K562 (cell line): Measurements from ENCODE around the gene MARVELD1. TPM values are rescaled to one million over a fixed set of nuclear protein-coding genes. Genes with fewer than 3 reads are reported as not detected.
A peak's percentile ranks its signal among the peaks of the same experiment; 100 is the strongest.

Source experiments
- ATAC-seq: fragments of 200-7000 bp; cut with Tn5 transposase; 3 replicates; pipeline ENCODE4 v1.9.1; 2020; ENCODE audit warnings: moderate library complexity
- BruUV-seq: library from RNA; stranded (reverse); fragments of 400-500 nt; replicated peaks from 2 replicates; lab custom pipeline; 2021; lab: Mats Ljungman, UMichigan
- CTCF ChIA-PET: fragments of 300-600 bp; formaldehyde crosslinking; extraction: SDS; loops from one replicate; lab custom pipeline; 2021; ENCODE audit warnings: low intra/inter-chr PET ratio; lab: Yijun Ruan, JAX
- POLR2A ChIA-PET: fragments of 300-600, 350-650 bp; sonication (Branson Sonifier 250); formaldehyde crosslinking; extraction: SDS; loops from one replicate; lab custom pipeline; 2021; ENCODE audit warnings: antibody characterized with exemption, inconsistent platforms; lab: Yijun Ruan, JAX
- DNase-seq, 4 experiments: peaks; one replicate each; pipeline versions ENCODE4 v3.0.0 to v3.0.0-alpha.2; 2011 to 2018; ENCODE audit warnings: low spot score in 3 of 4, mixed read lengths in 3 of 4; ENCODE audit errors: extremely low read depth in 1 of 4
- FAIRE-seq: peaks from 2 replicates; lab custom pipeline; 2011; peaks lifted over from hg19 to GRCh38; lab: Jason Lieb, UNC
- H2AFZ ChIP-seq: 2 replicates; pipeline ENCODE4 v1.6.0; 2011; ENCODE audit warnings: low read depth, low read length, control low read depth, inconsistent platforms
- H3K27ac ChIP-seq: fragments of 200-600 bp; 3 replicates; pipeline ENCODE4 v1.8.0; 2011; ENCODE audit warnings: low read depth, mild to moderate bottlenecking, control low read depth, inconsistent platforms, low read length, moderate library complexity, mixed read lengths; ENCODE audit errors: extremely low read depth
- H3K27me3 ChIP-seq, 2 experiments: fragments of 300-600 bp in 1 of 2; 2 replicates in 1 of 2; 3 replicates in 1 of 2; pipeline versions ENCODE4 v1.6.0 to v1.8.0; 2011; ENCODE audit warnings: inconsistent platforms in 2 of 2, low read length in 2 of 2, mild to moderate bottlenecking in 1 of 2, mixed read lengths in 1 of 2, moderate library complexity in 1 of 2; ENCODE audit not compliant: control insufficient read depth in 2 of 2, insufficient read depth in 2 of 2
- H3K36me3 ChIP-seq: fragments of 300-600 bp; 3 replicates; pipeline ENCODE4 v1.8.0; 2011; ENCODE audit warnings: mild to moderate bottlenecking, low read length, inconsistent platforms; ENCODE audit not compliant: control insufficient read depth, insufficient read depth
- H3K4me1 ChIP-seq, 2 experiments: fragments of 200-600 bp in 1 of 2; replicated peaks in 1 of 2; 2 replicates in 1 of 2; 3 replicates in 1 of 2; pipeline versions ENCODE4 v1.5.1 to v1.8.0; 2011; ENCODE audit warnings: inconsistent platforms in 2 of 2, low read length in 2 of 2, mild to moderate bottlenecking in 1 of 2, mixed read lengths in 1 of 2, moderate library complexity in 1 of 2; ENCODE audit not compliant: control insufficient read depth in 2 of 2, insufficient read depth in 2 of 2
- H3K4me2 ChIP-seq: 2 replicates; pipeline ENCODE4 v1.6.1; 2011; ENCODE audit warnings: low read length, control low read depth, inconsistent platforms, mixed read lengths; ENCODE audit not compliant: insufficient read depth
- H3K4me3 ChIP-seq: fragments of 200-600 bp; sonication (generic), shearing (Covaris generic); 2 replicates; pipeline ENCODE4 v1.5.1; 2016; ENCODE audit warnings: control low read depth, inconsistent platforms
- H3K79me2 ChIP-seq: fragments of 200-600 bp; 3 replicates; pipeline ENCODE4 v1.8.0; 2011; ENCODE audit warnings: low read length, inconsistent platforms; ENCODE audit not compliant: control insufficient read depth, insufficient read depth
- H3K9ac ChIP-seq, 2 experiments: 2 replicates each; pipeline versions ENCODE4 v1.6.0 to v1.6.1; 2011; ENCODE audit warnings: low read depth in 2 of 2, low read length in 2 of 2, control low read depth in 1 of 2, inconsistent platforms in 1 of 2, mild to moderate bottlenecking in 1 of 2, mixed read lengths in 1 of 2; ENCODE audit not compliant: insufficient read depth in 1 of 2
- H3K9me1 ChIP-seq: one replicate; pipeline ENCODE4 v1.6.0; 2011; ENCODE audit warnings: inconsistent platforms, mild to moderate bottlenecking, low read length, moderate library complexity; ENCODE audit not compliant: control insufficient read depth, insufficient read depth
- H3K9me3 ChIP-seq: replicated peaks from 2 replicates; pipeline ENCODE4 v1.5.1; 2011; ENCODE audit warnings: low read depth, low read length, inconsistent platforms; ENCODE audit not compliant: control insufficient read depth, insufficient read depth
- H4K20me1 ChIP-seq: replicated peaks from 2 replicates; pipeline ENCODE4 v1.6.1; 2011; ENCODE audit warnings: low read length, inconsistent platforms, mixed read lengths; ENCODE audit not compliant: control insufficient read depth, insufficient read depth
- ARID1B ChIP-seq: fragments of 450-650 bp; IDR thresholded peaks from 2 replicates; pipeline ENCODE4 v1.6.1; 2016; ENCODE audit warnings: antibody characterized with exemption, mild to moderate bottlenecking, inconsistent platforms
- ATF6 ChIP-seq: sonication (generic); formaldehyde crosslinking; IDR thresholded peaks from 2 replicates; pipeline ENCODE4 v1.4.0; 2020; ENCODE audit warnings: mild to moderate bottlenecking, missing genetic modification reagents
- CTBP1 ChIP-seq: fragments of 450-650 bp; IDR thresholded peaks from 2 replicates; pipeline ENCODE4 v1.6.1; 2016; ENCODE audit warnings: borderline replicate concordance
- DPF2 ChIP-seq: fragments of 450-650 bp; IDR thresholded peaks from 2 replicates; pipeline ENCODE4 v1.6.1; 2016
- GTF2E2 ChIP-seq: fragments of 200-800 bp; sonication (Bioruptor generic); IDR thresholded peaks from 2 replicates; pipeline ENCODE4 v1.6.1; 2016; ENCODE audit warnings: missing genetic modification characterization, missing compliant biosample characterization
- HDAC1 ChIP-seq, 2 experiments: fragments of 450-650 bp; IDR thresholded peaks; 2 replicates each; pipeline ENCODE4 v1.6.1; 2016 to 2017; ENCODE audit warnings: inconsistent platforms in 1 of 2, mild to moderate bottlenecking in 1 of 2, moderate library complexity in 1 of 2
- L3MBTL2 ChIP-seq: fragments of 450-650 bp; IDR thresholded peaks from 2 replicates; pipeline ENCODE4 v1.6.1; 2016; ENCODE audit warnings: mild to moderate bottlenecking, moderate library complexity
- NBN ChIP-seq: fragments of 450-650 bp; IDR thresholded peaks from 2 replicates; pipeline ENCODE4 v1.6.1; 2016; ENCODE audit warnings: low read depth, mild to moderate bottlenecking
- NCOA2 ChIP-seq, 2 experiments: fragments of 450-650 bp; IDR thresholded peaks; 2 replicates each; pipeline ENCODE4 v1.6.1; 2018; ENCODE audit warnings: mild to moderate bottlenecking in 2 of 2, moderate library complexity in 1 of 2; ENCODE audit not compliant: partially characterized antibody in 2 of 2
- SMARCA4 ChIP-seq: fragments of 450-650 bp; IDR thresholded peaks from 2 replicates; pipeline ENCODE4 v1.6.1; 2016
- SMARCE1 ChIP-seq: fragments of 450-650 bp; IDR thresholded peaks from 2 replicates; pipeline ENCODE4 v1.7.1; 2016; ENCODE audit warnings: mild to moderate bottlenecking
- SPI1 ChIP-seq: IDR thresholded peaks from 2 replicates; pipeline ENCODE4 v1.6.1; 2011; ENCODE audit warnings: low read depth, low read length, control low read depth, borderline replicate concordance
- SRF ChIP-seq, 2 experiments: fragments of 250-450, 450-650 bp in 1 of 2; sonication (Bioruptor Pico) in 1 of 2; sonication (generic) in 1 of 2; formaldehyde crosslinking; IDR thresholded peaks; 2 replicates each; pipeline versions ENCODE4 v1.5.0 to v1.5.1; 2020 to 2022; ENCODE audit warnings: mild to moderate bottlenecking in 1 of 2, missing genetic modification reagents in 1 of 2
- ZNF57 ChIP-seq: fragments of 450-650 bp; formaldehyde crosslinking; IDR thresholded peaks from 2 replicates; pipeline ENCODE4 v1.4.0; 2020; ENCODE audit warnings: mild to moderate bottlenecking, moderate library complexity
- ZNF766 ChIP-seq: fragments of 200-800 bp; sonication (Bioruptor generic); conservative IDR thresholded peaks from 2 replicates; pipeline ENCODE4 v1.6.1; 2016; ENCODE audit warnings: missing genetic modification characterization, missing compliant biosample characterization
- WGBS: fragments of 100-300 bp; shearing (Covaris generic); methylation state at CpG from one replicate; pipeline ENCODE4 v1.1.6; 2016; ENCODE audit warnings: low coverage, mixed read lengths; ENCODE audit not compliant: insufficient coverage; ENCODE audit errors: missing lambda C conversion rate; 5-methylcytosine and 5-hydroxymethylcytosine counted together
- in situ Hi-C: fragments of 300-500 bp; cut with MboI; formaldehyde crosslinking; loops from 4 replicates; pipeline ENCODE4 v1.15.0; 2018; ENCODE audit warnings: inconsistent platforms, mixed read lengths
- intact Hi-C: fragments of 100-400 bp; cut with micrococcal nuclease; formaldehyde crosslinking; loops from 2 replicates; pipeline ENCODE4 v1.14.2; 2022
- polyA plus RNA-seq, 8 experiments: library from polyadenylated mRNA; depleted of rRNA in 4 of 8; stranded (reverse) in 5 of 8; unstranded in 3 of 8; fragments of >200 nt; fragmentation: Nextera tagmentation in 2 of 8; fragmentation: Illumina TruSeq in 1 of 8; extraction: Ambion mirVana in 2 of 8; extraction: Trizol in 1 of 8; gene quantifications; 2 replicates each; pipeline versions ENCODE4 v1.2.1 to v1.2.3, GENCODE V29; 2011 to 2014; ENCODE audit warnings: inconsistent platforms in 1 of 8, missing spikeins in 1 of 8
- total RNA-seq, 7 experiments: library from RNA; depleted of rRNA in 6 of 7; stranded (reverse); fragments of >200 nt in 6 of 7; fragmentation: Illumina TruSeq in 2 of 7; extraction: Trizol in 2 of 7; gene quantifications; 2 replicates each; pipeline versions ENCODE4 v1.2.1 to v1.2.3, GENCODE V29; 2011 to 2021; ENCODE audit warnings: low replicate concordance in 1 of 7
- TF ChIP-seq, protein P1 (sequence below): fragments of 450-650 bp; IDR thresholded peaks from 2 replicates; pipeline ENCODE4 v1.6.1; 2016; ENCODE audit warnings: low read depth, mild to moderate bottlenecking, moderate library complexity

The MARVELD1 gene
- total and polyA plus RNA-seq, 9 of the 15 experiments (the other 6 are each of a cell fraction or from before 2014, with no cell fraction given), result 2.7 to 12.5 (median 5.3) TPM

- no peaks in the 10 kb centered on the region for H3K9me1 ChIP-seq
- DNase-seq (peak in 1 of 4 experiments; percentile 26), FAIRE-seq (peak; percentile 46), ATAC-seq (peak; percentile 40; the same call in 2 of the 3 replicates)
- POLR2A ChIA-PET, result interaction anchor here (0.7 to 1.2 kb wide), 2 partner anchors 17 to 523 kb away, joined by 3 to 4 read pairs; no protein-coding TSS in a partner anchor
- BruUV-seq, result no TSS peak
- peak overlapping the region; percentile 62; the same call in 1 of the 2 replicates for H2AFZ ChIP-seq
- peaks cover 17 to 46% of the 10 kb centered on the region in 2 experiments; a peak in 4 of 5 replicates for H3K4me1 ChIP-seq
- peak overlapping the region in 1 of 2 experiments; percentile 56; a peak in 1 of 4 replicates for H3K9ac ChIP-seq
- H3K36me3 ChIP-seq, result no peaks in the 10 kb centered on the region
- WGBS, result 24% methylated on average over 6 of the region's 6 CpGs
- intact Hi-C loops (no loop called here), in situ Hi-C loops (no loop called here)
- H4K20me1 ChIP-seq, result no peaks in the 10 kb centered on the region
- no peaks in the 10 kb centered on the region; the same call in 2 of the 3 replicates for H3K79me2 ChIP-seq
- H3K9me3 ChIP-seq, result no peaks in the 10 kb centered on the region
- no peaks in the 10 kb centered on the region for H3K27me3 ChIP-seq
- H3K4me2 ChIP-seq, result peak overlapping the region; percentile 52
- H3K27ac ChIP-seq, result peak overlapping the region; percentile 46; the same call in 2 of the 3 replicates
- CTCF ChIA-PET, result no interaction called here
- H3K4me3 ChIP-seq, result no peak overlapping the region
- TF ChIP-seq ZNF766 (CRISPR knock-in tag) (0 out of 2 replicates have a peak, but pooled peaks have one; percentile 35), NBN (no peak), L3MBTL2 (peak; percentile 50; the same call in 1 of the 2 replicates), SMARCE1 (peak; percentile 31; the same call in 1 of the 2 replicates), ARID1B (0 out of 2 replicates have a peak, but pooled peaks have one; percentile 20), HDAC1 (IDR thresholded peaks at IDR 0.05) (0 out of 4 replicates have a peak, but pooled peaks of 1 of the 2 experiments have one; percentile 22), DPF2 (peak; percentile 15; the same call in 1 of the 2 replicates), SMARCA4 (0 out of 2 replicates have a peak, but pooled peaks have one; percentile 19), CTBP1 (peak; percentile 63; the same call in 1 of the 2 replicates), NCOA2 (IDR thresholded peaks at IDR 0.05; ENCODE audit: partially characterized antibody in 2 of 2) (no peak), GTF2E2 (tag) (no peak), ATF6 (CRISPR knock-in tag) (no peak), ZNF57 (no peak), SPI1 (peak; percentile 92), SRF (CRISPR knock-in tag; IDR thresholded peaks at IDR 0.05) (no peak)
- TF ChIP-seq, protein P1, sequence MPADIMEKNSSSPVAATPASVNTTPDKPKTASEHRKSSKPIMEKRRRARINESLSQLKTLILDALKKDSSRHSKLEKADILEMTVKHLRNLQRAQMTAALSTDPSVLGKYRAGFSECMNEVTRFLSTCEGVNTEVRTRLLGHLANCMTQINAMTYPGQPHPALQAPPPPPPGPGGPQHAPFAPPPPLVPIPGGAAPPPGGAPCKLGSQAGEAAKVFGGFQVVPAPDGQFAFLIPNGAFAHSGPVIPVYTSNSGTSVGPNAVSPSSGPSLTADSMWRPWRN, result no peak
Observed at GRCh38 chr10:97718178-97718577, 4.6 kb downstream of the MARVELD1 start.
